HFFc6 (cell line): ENCODE measurements around the gene LAMC3. TPM values are rescaled to one million over a fixed set of nuclear protein-coding genes. Genes with fewer than 3 reads are reported as not detected.
"Not testable (repeated sequence)": the region's sequence is repeated elsewhere in the genome, so short reads cannot be mapped to it uniquely, and the experiment has no call there.

ENCODE experiments used
- DNase-seq: peaks from one replicate; pipeline ENCODE4 v3.0.0-alpha.2; 2018
- H3K27ac Mint-ChIP-seq: 2 replicates; pipeline ENCODE4 v1.8.0; 2020; ENCODE audit warnings: mild to moderate bottlenecking, mixed read lengths
- H3K27me3 Mint-ChIP-seq: 2 replicates; pipeline ENCODE4 v1.8.0; 2021; ENCODE audit warnings: mild to moderate bottlenecking, moderate library complexity, mixed read lengths; ENCODE audit not compliant: insufficient read depth
- H3K36me3 Mint-ChIP-seq: 2 replicates; pipeline ENCODE4 v1.8.0; 2021; ENCODE audit warnings: low read depth, mixed read lengths
- H3K4me1 Mint-ChIP-seq: 2 replicates; pipeline ENCODE4 v1.8.0; 2020; ENCODE audit warnings: low read depth, mixed read lengths
- H3K4me3 Mint-ChIP-seq: 2 replicates; pipeline ENCODE4 v1.8.0; 2020; ENCODE audit warnings: mild to moderate bottlenecking, moderate library complexity, mixed read lengths
- H3K9me3 Mint-ChIP-seq: 2 replicates; pipeline ENCODE4 v1.8.0; 2020; ENCODE audit warnings: mild to moderate bottlenecking, mixed read lengths
- CTCF ChIP-seq: fragments of 200-600 bp; sonication (generic); IDR thresholded peaks from 2 replicates; pipeline ENCODE4 v1.5.0; 2021; ENCODE audit warnings: antibody characterized with exemption, mild to moderate bottlenecking
- total RNA-seq, 6 experiments: library from RNA; stranded (reverse); fragmentation: NEBNext Ultra II Directional; extraction: Animal tissue kit (Norgen Biotek cat#: 25700); gene quantifications; 2 replicates in 1 of 6; 3 replicates in 5 of 6; pipeline ENCODE4 v1.2.3, GENCODE V29; 2021

Gene LAMC3
- total RNA-seq, 6 experiments from 2014 or later: not detected

- no peak for DNase-seq
- H3K27me3 Mint-ChIP-seq: peaks cover 47% of the 10 kb centered on the region
- peaks cover 10% of the 10 kb centered on the region for H3K4me1 Mint-ChIP-seq
These were observed 88.4 kb downstream of the LAMC3 start for GRCh38 chr9:131097126-131097947.

DNA sequence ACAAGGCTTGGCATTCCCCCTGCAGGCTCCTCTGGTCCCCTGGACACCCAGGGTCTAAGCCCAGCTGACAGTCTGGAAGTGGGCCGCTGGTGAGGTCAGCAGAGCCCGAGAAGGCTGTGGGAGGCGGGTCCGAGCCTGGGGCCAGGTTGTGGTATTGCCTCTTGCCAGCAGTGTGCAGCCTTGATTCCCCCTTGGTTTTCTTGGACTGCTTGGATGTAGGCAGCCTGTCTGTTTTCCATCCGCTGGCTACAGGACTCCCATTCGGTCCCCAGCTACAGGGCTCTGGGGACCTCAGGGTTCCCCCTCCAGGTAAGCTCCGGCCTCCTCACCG is 88.9 kb downstream of the LAMC3 start:
- Mint-ChIP-seq H3K4me3 (no peak overlapping the region), H3K27me3 (peaks cover 44% of the 10 kb centered on the region), H3K36me3 (no peaks in the 10 kb centered on the region), H3K9me3 (no peaks in the 10 kb centered on the region), H3K4me1 (peaks cover 15% of the 10 kb centered on the region), H3K27ac (no peak overlapping the region)
- no peak for TF ChIP-seq CTCF
- DNase-seq: no peak

More at GRCh38 chr9:131097126-131097947, 88.4 kb downstream of the LAMC3 start:
- Mint-ChIP-seq H3K4me3 (no peak overlapping the region), H3K36me3 (no peaks in the 10 kb centered on the region), H3K9me3 (no peaks in the 10 kb centered on the region), H3K27ac (no peak overlapping the region)
- TF ChIP-seq CTCF: no peak

DNA sequence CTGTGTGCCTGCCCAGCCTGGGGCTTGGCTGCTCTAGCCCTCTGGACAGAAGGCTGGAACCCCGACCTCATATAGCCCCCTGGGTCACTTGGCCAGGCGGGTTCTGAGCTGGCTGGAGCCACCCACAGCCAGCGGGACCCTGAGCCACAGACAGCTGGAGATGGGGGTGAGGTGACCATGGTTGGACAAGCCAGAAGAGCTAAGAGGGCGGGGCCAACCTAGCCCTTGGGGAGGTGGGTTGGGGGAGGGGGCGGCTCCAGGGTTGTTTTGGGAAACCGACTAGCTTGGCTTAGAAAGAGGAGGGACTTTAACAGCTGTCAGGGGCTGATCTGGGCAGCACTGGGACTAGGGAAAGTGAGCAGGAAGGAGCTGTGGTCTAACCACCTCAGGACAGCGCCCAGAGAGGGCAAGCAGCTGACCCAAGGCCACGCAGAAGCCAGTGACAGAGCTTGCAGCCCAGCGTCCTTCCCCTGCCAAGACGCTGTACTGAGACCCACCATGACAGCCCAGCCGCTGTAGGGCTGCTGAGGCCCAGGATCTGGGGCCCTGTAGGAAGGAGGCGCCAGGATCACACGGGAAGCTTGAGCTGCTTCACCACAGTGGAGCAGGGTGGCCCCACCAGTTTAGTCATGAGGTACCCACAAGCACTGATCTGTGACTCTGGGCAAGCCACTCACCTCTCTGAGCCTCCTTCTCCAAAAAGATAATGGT is 89.6 kb downstream of the LAMC3 start:
- Mint-ChIP-seq H3K36me3 (no peaks in the 10 kb centered on the region), H3K4me3 (no peak overlapping the region), H3K9me3 (no peaks in the 10 kb centered on the region), H3K4me1 (peaks cover 16% of the 10 kb centered on the region), H3K27ac (no peak overlapping the region), H3K27me3 (peaks cover 44% of the 10 kb centered on the region)
- no peak for DNase-seq
- TF ChIP-seq CTCF: no peak

DNA sequence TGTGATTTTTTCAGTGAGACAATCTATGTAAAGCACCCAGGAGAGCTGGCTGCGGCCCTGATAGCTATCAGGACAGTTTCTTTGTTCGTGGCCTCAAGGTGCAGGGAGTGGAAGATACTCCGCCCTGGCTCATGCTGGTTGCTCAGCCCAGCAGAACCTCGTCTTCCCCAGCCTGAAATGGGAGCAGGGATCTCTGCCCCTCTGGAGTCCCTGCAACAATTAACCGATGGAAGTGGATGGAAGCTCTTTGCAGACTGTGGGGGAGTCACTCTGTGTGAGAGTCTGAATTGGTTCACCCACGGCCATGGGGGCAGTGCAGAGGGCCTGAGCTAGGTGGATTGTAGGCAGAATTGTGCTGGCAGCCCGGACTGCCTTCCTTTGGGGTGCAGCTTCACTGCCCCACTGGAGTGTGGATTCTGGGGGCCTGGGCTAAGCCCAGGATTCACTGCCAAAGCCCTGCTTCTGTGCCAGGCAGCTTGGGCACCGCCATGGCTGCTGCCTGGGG is 90.2 kb downstream of the LAMC3 start:
- TF ChIP-seq CTCF: no peak
- H3K4me3 Mint-ChIP-seq: no peak overlapping the region
- H3K9me3 Mint-ChIP-seq: no peaks in the 10 kb centered on the region
- H3K36me3 Mint-ChIP-seq: no peaks in the 10 kb centered on the region
- H3K27me3 Mint-ChIP-seq: peaks cover 44% of the 10 kb centered on the region
- DNase-seq: no peak
- H3K27ac Mint-ChIP-seq: no peak overlapping the region
- peaks cover 14% of the 10 kb centered on the region for H3K4me1 Mint-ChIP-seq

GRCh38 chr9:131099845-131100244 is 90.9 kb downstream of the LAMC3 start:
- DNase-seq, H3K4me1 Mint-ChIP-seq, H3K36me3 Mint-ChIP-seq, H3K4me3 Mint-ChIP-seq, H3K9me3 Mint-ChIP-seq, H3K27ac Mint-ChIP-seq: not testable (repeated sequence)
- peaks cover 37% of the 10 kb centered on the region for H3K27me3 Mint-ChIP-seq

DNA sequence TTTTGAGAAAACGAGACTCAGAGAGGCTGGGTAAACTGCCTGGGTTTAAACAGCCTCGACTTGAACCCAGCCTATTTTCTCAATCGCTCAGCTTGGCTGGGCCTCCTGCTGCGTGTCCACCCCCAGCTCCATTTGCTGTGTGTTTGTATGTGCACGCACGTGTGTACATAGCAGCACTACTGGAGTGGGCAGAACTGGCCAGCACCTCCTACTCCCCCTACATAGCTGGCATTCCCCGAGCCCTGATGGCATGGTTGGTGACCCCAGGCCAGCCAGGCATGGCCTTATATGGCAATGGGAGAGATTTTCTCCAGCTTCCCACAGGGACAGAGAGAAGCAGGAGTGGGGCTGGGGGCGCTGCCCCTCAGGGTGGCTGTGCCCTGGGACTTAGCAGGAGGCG is 91.5 kb downstream of the LAMC3 start:
- no peak for TF ChIP-seq CTCF
- H3K36me3 Mint-ChIP-seq: no peaks in the 10 kb centered on the region
- peaks cover 6% of the 10 kb centered on the region for H3K4me1 Mint-ChIP-seq
- no peaks in the 10 kb centered on the region for H3K9me3 Mint-ChIP-seq
- H3K4me3 Mint-ChIP-seq: no peak overlapping the region
- no peak overlapping the region for H3K27ac Mint-ChIP-seq
- H3K27me3 Mint-ChIP-seq: peaks cover 35% of the 10 kb centered on the region
- DNase-seq: no peak
